ENCODE results near the gene LRP8. TPM values are rescaled to one million over a fixed set of nuclear protein-coding genes. Genes with fewer than 3 reads are reported as not detected.

LRP8 gene
- total and polyA plus RNA-seq, 11 donors, result 0.27 to 8.0 (median 1.7) TPM

- no peaks in the 10 kb centered on the region for H3K9me3 ChIP-seq
- H3K4me1 ChIP-seq, result peaks cover 0 to 18% (median 13%) of the 10 kb centered on the region in 12 donors
- DNase-seq (peak; percentile 95 to 98 (median 97)), ATAC-seq (peak; percentile 94 to 98 (median 98))
- no peaks in the 10 kb centered on the region for H3K27me3 ChIP-seq
- intact Hi-C loops (cut with DNase I), result loop anchor here in 2 of 10 donors (1.0 kb wide), 2 partner anchors 22 to 38 kb away; no protein-coding TSS in a partner anchor
- peak within 1 kb of the TSS; percentile 89 to 99 (median 95) for H3K27ac ChIP-seq
- TF ChIP-seq CTCF (IDR thresholded peaks at IDR 0.05) (no peak), POLR2A (IDR thresholded peaks at IDR 0.05) (peak in 1 of 2 donors; percentile 92)
- WGBS, 4 donors, result 0 to 1% (median 0%) methylated on average over 43 to 61 of the region's 61 CpGs
- peak within 1 kb of the TSS; percentile 47 to 99 (median 86) for H3K4me3 ChIP-seq
- peaks cover 0 to 32% (median 20%) of the 10 kb centered on the region in 9 donors for H3K36me3 ChIP-seq
Observed at GRCh38 chr1:53220171-53220961, 107.5 kb downstream of the LRP8 start, which contains the start of gene CZIB. CZIB (minus strand) TSS chr1:53220634; CDS start chr1:53220575, 59 bp downstream.

- intact Hi-C loops (cut with DNase I), result loop anchor here in 2 of 10 donors (1.0 to 2.0 kb wide), 3 partner anchors 21 to 37 kb away; no protein-coding TSS in a partner anchor
- peak overlapping the region; percentile 47 to 99 (median 86) for H3K4me3 ChIP-seq
- WGBS, 4 donors, result 27 to 33% (median 30%) methylated on average over 8 of the region's 8 CpGs
- H3K27ac ChIP-seq, result peak overlapping the region; percentile 89 to 99 (median 95)
- H3K27me3 ChIP-seq, result no peaks in the 10 kb centered on the region
- H3K4me1 ChIP-seq, result peaks cover 0 to 18% (median 13%) of the 10 kb centered on the region in 12 donors
- ATAC-seq, result no peak
- no peak for TF ChIP-seq POLR2A (IDR thresholded peaks at IDR 0.05)
- TF ChIP-seq CTCF (IDR thresholded peaks at IDR 0.05), result no peak
- no peak for DNase-seq
- H3K36me3 ChIP-seq, result peaks cover 0 to 39% (median 26%) of the 10 kb centered on the region in 9 donors
- H3K9me3 ChIP-seq, result no peaks in the 10 kb centered on the region
Observed at GRCh38 chr1:53219711-53220110, 108.2 kb downstream of the LRP8 start.

- H3K9me3 ChIP-seq, result no peaks in the 10 kb centered on the region
- DNase-seq, result no peak
Observed at GRCh38 chr1:53218201-53218600, 109.7 kb downstream of the LRP8 start.

More at GRCh38 chr1:53218201-53218600, 109.7 kb downstream of the LRP8 start:
- H3K4me3 ChIP-seq, result no peak overlapping the region
- intact Hi-C loops (cut with DNase I), result loop anchor here in 1 of 10 donors (2.0 kb wide), 1 partner anchor 19 kb away; no protein-coding TSS in a partner anchor
- 84 to 95% (median 89%) methylated on average over 7 of the region's 7 CpGs for WGBS, 4 donors
- H3K36me3 ChIP-seq, result peaks cover 0 to 54% (median 39%) of the 10 kb centered on the region in 9 donors
- TF ChIP-seq CTCF (IDR thresholded peaks at IDR 0.05), result no peak
- no peak for TF ChIP-seq POLR2A (IDR thresholded peaks at IDR 0.05)
- H3K27ac ChIP-seq, result no peak overlapping the region
- peaks cover 0 to 18% (median 13%) of the 10 kb centered on the region in 12 donors for H3K4me1 ChIP-seq
- no peaks in the 10 kb centered on the region for H3K27me3 ChIP-seq
- no peak for ATAC-seq

Measured in heart left ventricle (tissue), 16 donors.